Activated CD4-positive, alpha-beta T cell treated with anti-CD3 and anti-CD28 coated beads for 4 hours (primary cell): ENCODE measurements around the gene VRTN.

Experiments used
- DNase-seq, 2 donors: peaks; one replicate each; pipeline ENCODE4 v3.0.0-alpha.2; 2020

Gene VRTN

DNA sequence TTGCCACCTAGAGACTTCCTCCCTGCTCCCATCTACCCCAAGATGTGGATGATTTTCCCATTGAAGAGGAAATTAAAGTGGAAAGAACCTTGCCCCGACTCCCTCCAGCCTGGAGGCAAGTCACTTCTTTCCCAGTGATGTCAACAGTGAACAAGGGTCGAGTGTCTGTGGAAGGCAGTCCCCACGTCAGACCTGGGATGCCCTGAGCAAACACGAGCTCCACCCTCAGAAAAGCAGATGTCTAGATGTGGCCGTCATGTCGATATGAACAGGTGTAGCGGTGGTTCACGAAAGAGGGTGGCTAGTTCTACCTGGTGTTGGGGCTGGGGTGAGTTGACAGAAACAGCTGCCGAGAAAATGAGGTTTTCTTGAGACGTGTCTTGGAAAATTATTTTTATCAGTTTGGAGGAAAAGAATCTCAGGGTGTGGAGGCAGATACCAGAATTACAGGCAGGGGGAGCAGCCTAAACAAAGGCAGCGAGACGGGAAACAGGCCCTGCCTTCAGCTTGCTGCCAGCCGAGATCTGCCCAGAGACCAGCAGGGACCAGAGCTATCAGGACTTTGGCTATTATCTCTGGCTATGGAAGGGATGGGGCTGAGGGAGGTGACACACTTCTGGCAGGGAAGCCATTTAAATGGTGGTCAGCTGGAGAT, 51.9 kb downstream of the VRTN start:
- DNase-seq: no peak

DNA sequence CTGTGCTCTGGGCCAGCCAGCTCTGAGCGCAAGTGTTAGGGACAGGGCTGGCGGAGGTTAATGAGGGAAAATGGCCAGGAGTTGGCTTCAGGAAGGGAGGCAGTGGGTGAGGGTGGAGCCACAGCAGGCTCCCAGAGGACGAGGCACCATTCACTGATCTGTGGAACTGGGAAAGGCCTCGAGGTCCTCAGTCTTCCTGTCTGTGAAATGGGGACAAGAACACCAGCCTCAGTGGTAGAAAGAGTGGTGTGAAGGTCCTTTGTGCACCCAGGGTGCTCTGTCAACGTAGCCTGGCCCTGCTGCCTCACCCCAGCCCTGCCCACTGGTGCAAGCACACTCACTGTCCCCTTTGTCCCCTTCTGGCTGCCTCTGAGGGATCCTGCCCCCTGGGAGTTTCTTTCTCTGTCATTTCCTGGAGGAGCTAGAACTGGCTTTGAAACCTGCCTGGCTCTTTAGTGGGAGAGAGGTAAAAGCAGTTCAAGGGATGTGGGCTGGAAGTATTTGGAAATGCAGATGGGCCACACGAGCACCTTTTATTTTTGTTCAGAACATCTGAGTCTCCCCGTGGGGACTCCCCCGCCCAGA, 52.7 kb downstream of the VRTN start:
- no peak for DNase-seq

DNA sequence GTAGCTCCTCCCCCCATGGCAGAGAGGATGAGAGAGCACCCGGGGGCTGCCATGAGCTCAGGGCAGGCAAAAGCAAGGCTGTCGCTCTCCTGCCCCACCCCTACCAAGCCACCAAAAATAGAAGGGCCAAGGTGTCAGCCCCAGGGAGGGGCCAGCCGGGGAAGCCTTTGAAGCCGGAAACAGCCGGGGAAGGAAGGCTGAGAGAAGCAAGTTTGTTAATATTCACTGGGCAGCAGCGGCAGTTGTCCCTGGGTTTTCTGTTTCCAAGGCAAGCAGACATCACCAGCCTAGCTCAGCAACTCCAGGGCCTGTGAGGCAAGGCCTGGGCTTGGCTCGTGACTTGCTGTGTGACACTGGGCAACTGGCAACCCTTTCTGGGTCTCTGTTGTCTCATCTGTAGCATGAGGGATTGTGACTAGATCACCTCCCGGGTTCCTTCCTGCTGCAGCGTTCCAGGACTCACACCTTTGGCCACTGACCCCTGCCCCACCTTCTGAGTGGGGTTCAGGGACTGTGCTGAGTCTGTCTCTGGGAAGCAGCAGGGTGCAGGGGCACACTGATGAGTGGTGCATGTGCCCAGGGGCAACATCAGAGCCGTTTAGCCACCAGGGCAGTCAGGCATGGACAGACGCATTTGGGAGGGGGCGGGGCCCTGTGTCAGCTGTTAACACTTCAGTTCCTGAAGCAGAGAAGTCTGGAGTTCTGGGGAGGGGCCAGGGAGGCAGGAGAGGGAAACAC, 53.4 kb downstream of the VRTN start:
- DNase-seq: peak; percentile 43 to 48

DNA sequence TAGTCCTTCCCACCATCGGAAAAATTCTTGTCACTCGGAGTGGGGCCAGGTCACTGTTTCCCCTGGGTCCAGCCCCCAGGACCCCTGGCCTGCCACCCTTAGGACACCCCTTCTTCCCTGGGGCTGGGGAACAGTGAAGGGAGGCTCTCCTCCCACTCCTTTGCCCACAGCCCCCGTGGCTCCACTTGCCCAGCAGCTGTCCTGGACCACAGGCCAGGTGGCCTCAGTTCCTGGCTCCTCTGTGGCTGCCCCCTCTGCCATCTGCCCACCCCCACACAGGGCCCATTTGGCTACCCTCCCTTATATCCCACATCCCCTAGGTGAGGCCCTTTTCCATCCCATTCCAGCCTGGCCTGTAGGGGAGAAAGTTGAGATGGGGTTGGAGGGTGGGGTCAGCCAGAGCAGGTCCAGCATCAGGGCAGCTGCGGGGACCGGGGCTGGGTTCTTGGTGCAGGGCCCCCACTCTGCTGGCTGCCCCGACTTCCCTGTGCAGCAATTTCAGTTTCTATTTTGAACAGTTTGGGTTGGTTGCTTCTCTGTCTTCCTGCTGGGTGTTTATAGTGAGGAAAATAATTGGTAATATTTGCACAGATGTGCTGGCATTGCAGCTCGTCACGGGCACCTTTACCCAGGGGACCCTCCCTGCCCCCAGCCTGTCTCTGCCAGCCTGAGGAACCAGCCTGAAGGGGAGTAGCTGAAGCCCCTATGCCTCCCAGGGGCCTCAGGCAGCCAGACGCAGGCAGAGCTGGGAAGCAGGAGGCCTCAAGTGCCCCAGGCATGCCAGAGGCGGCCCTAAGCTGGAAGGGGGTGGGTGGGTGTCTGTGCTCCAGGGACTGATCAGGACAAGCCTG, 54.4 kb downstream of the VRTN start:
- no peak for DNase-seq

DNA sequence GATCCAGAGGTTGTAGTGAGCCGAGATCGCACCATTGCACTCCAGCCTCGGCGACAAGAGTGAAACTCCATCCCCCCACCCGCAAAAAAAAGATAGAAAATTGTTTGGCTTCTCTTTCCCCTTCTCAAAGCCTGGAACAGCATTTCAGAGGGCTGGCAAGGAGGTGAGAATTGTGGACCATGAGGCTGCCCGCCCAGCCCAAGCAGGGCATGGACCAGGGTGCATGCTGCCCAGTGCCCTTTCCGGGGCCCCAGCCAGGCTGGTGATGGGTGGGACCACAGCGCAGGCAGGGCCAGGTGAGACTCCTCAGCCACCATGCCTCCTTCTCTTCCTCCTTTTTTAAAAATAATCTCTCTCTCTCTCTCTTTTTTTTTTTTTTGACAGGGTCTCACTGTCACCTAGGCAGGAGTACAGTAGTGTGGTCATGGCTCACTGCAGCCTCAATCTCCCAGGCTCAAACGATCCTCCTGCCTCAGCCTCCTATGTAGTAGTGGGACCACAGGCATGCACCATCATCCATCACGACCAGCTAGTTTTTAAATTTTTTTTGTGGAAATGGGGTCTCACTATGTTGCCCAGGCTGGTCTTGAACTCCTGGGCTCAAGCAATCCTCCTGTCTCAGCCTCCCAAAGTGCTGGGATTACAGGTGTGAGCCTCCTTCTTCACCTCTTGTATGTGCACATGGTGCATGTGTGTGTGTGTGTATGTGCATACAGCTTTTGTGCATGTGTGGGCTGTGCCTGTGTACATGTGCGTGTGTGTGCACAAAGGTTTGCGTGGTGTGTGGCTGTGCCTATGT, 55.5 kb downstream of the VRTN start:
- DNase-seq: no peak

DNA sequence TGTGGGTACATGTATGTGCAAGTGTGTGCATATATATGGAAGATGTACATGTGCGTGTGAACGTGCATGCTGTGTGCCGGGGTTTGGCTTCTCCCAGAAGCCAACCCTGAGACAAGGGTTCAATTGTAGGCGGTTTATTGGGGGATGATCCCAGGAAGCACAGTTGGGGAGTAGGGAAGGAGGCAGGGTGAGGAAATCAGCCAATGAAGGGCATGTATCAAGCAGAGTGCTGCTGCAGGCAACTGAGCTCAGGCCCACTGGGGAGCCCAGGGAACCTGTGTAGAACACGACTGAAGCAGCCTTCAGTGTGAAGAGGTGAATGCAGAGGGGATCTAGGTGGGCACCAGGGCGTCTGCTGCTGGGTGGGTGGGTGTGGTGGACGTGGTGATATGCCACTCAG, 56.2 kb downstream of the VRTN start:
- DNase-seq: no peak

DNA sequence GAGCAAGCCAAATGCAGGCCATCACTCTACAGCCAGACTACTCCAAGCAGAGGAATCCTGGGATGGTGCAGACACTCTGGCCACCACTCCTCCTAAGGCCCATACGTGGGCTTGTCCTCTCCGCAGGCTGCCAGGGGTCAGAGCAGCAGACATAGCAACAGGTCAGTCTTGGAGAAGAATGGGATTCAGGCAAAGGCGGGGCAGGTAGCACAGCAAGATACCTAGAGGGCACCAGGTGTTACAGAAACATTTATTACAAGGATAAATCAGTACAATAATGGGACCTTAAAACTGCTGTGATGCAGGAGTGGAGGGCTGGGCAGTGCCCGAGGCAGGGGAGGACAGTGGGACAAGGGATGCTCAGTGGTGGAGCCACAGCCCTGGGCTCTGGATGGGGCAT, 57.4 kb downstream of the VRTN start:
- DNase-seq: no peak

DNA sequence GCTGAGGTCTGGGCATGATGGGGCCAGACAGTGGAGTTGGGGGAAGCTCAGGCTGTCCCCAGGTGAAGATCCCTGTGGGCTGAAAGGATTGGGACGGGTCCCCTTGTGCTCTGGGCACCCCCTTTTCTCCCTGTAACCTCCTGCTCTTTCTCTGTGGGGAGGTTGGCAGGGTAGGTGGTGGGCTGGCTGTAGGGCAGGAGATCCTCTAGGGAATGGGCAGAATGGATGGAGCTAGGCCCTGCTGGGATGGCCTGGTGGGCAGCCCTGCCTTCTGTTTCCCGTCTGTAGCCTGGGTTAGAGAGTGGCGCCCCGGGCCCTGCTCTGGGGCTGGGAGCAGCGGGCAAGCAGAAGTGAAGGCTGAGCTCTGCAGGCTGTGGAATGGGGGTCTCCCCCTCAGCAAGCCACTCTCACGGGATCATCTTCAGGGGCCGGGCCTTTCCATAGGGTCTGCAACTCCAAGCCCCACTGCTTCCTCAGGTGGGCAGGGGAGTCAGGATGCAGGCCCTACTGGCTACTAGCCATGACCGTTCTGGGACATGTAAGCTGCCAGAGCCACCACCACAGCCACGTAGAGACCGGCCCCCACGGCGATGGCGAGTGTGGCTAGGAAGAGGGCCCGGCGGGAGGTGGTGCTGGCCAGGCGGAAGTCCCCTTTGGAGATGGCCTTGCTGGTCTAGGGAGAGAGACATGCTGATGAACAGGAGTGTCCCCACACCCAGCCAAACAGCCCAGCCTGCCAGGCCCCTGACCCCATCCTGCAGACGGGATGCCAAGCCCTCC, 58.9 kb downstream of the VRTN start:
- DNase-seq: no peak

DNA sequence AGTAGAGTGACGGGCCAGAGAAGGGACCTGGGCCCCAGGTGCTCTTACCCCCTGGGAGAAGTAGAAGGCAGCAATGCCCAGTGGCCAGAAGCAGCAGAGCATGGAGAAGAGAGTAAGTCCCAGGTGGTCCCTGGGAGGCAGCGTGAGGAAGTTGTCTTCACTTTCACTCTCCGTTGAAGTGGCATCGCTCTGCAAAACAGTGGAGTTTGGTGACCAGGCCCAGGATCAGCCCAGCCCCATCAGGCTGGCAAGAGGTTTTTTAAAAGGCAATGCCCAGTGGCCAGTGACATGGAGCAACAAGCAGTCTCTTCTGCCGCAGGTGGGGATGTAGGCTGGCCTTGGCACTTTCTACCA, 59.5 kb downstream of the VRTN start:
- no peak for DNase-seq

DNA sequence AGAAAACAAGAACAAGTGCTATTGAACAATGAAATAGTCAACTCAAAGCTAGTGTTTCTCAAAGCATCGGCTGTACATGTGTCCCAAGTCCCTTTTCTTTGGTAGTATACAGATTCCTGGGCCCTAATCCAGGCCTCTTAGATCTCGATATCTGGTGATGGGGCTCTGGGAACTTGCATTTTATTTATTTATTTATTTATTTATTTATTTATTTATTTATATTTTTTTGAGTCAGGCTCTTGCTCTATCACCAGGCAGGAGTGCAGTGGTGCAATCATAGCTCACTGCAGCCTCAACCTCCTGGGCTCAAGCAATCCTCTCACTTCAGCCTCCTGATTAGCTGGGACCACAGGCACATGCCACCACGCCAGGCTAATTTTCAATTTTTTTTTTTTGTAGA, 60.6 kb downstream of the VRTN start:
- DNase-seq: no peak

DNA sequence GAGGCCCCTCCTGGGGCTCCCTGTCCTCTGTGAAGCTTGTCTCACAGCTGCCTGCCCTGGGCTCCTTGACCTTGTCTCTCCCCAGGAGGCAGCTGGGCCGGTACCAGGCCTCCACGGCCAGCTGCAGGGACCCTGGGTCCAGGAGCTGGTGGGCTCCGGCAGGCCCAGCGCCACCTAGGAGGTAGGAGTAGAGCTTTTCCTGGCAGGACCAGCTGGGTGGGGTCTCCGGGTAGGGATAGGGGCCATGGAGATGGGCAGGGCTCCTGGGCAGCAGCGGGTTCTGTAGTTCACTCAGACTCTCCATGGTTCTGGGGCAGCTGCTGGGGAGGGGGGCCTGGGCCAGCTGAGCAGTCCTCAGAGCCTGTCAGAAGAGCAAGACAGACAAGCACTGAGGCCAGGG, 61.2 kb downstream of the VRTN start:
- DNase-seq: no peak
